ENCODE results near the gene ATP2A2.
"Not testable (repeated sequence)": the region's sequence is repeated elsewhere in the genome, so short reads cannot be mapped to it uniquely, and the experiment has no call there.

The ATP2A2 gene

DNA sequence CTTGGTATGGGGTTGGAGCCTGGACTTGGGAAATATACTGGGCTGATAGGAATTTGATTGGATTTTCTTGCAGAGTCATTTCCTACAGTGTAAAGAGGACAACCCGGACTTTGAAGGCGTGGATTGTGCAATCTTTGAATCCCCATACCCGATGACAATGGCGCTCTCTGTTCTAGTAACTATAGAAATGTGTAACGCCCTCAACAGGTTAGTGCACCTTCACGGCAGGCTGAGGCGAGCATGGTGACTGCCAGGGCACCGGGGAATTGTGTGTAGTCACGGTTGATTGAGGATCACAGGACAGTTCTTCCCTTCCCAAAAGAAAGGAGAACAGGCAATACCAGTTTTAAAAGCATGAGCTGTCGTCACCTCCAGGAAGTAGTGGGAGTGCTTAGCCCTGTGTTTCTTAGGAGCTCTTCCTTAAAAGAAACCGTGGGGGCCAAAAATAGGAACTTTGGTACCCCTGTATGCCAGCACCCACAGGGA lies 64.2 kb downstream of the ATP2A2 start:
- peaks cover 6 to 8% of the 10 kb centered on the region in 2 donors for H3K4me1 Mint-ChIP-seq (ENCODE audit: low read depth in 2 of 2)
- no peaks in the 10 kb centered on the region for H3K27me3 Mint-ChIP-seq
- ATAC-seq (replicated peaks) (no peak), DNase-seq (no peak)
- H3K36me3 Mint-ChIP-seq (ENCODE audit: insufficient read depth): peaks cover 88% of the 10 kb centered on the region
- H3K9me3 Mint-ChIP-seq: no peaks in the 10 kb centered on the region
- H3K27ac Mint-ChIP-seq: peak overlapping the region in 1 of 2 donors; percentile 44
- no peak overlapping the region for H3K4me3 Mint-ChIP-seq

DNA sequence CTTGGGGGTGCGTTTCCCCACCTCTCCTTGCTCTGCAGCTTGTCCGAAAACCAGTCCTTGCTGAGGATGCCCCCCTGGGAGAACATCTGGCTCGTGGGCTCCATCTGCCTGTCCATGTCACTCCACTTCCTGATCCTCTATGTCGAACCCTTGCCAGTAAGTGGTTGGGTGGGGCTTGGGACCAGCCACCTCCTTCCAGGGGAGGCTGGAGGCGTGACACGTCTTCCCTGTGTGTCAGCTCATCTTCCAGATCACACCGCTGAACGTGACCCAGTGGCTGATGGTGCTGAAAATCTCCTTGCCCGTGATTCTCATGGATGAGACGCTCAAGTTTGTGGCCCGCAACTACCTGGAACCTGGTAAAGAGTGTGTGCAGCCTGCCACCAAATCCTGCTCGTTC lies 64.9 kb downstream of the ATP2A2 start:
- Mint-ChIP-seq H3K9me3 (no peaks in the 10 kb centered on the region), H3K27me3 (no peaks in the 10 kb centered on the region), H3K27ac (peak overlapping the region in 1 of 2 donors; percentile 44), H3K4me1 (ENCODE audit: low read depth in 2 of 2) (peaks cover 6 to 8% of the 10 kb centered on the region in 2 donors), H3K36me3 (ENCODE audit: insufficient read depth) (peaks cover 80% of the 10 kb centered on the region), H3K4me3 (no peak overlapping the region)
- ATAC-seq (replicated peaks) (no peak), DNase-seq (no peak)

DNA sequence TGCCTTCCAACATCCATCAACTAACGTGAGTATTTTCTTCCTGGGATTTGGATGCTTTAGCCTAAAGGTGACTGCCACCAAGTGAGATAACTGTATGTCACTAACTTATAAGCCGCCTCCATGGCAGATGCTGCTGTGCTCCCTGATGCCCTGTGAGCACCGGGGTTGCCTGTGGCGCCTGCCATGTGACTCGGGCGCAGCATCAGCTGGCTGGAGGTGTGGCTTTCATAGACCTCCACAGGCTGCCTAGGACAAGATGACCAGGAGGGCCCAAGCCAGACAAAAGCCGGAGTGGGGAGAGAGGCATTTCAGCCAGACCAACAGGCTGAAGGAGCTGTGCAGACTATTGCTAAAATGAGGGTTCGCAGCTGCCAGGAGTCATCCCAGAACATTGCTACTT lies 66.7 kb downstream of the ATP2A2 start:
- H3K36me3 Mint-ChIP-seq (ENCODE audit: insufficient read depth): peaks cover 62% of the 10 kb centered on the region
- peak overlapping the region in 1 of 2 donors; percentile 12 for H3K27ac Mint-ChIP-seq
- ATAC-seq (replicated peaks): no peak
- no peak overlapping the region for H3K4me3 Mint-ChIP-seq
- no peaks in the 10 kb centered on the region for H3K27me3 Mint-ChIP-seq
- DNase-seq: no peak
- peaks cover 6 to 8% of the 10 kb centered on the region in 2 donors for H3K4me1 Mint-ChIP-seq (ENCODE audit: low read depth in 2 of 2)
- no peaks in the 10 kb centered on the region for H3K9me3 Mint-ChIP-seq

DNA sequence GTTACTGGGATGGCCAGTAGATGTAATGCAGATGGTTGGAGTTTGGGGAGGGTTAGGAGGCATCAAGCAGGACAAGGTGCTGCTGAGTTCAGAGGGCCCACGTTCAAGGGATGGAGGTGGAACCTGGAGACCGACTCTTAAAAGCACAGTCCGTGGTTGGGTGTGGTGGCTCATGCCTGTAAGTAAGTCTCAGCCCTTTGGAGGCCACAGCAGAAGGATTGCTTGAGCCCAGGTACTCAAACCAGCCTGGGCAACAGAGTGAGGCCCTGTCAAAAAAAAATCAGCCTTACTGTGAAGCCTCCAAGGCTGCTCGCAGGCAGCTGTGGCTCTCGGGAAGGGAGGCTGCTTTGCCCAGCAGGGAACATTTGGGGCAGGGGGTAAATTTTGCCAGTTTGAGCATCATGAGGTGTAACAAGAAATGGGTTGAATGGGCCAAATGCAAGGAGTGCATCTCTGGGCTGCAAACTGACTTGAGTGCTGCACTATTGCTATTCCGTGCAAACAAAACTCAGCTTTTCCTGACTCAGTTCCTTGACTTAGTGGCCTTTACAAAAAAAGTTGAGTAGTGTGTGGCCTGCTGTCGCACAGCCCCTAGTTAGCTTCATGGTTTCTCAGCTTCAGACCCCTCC lies 67.5 kb downstream of the ATP2A2 start:
- no peaks in the 10 kb centered on the region for H3K9me3 Mint-ChIP-seq
- H3K27ac Mint-ChIP-seq: no peak overlapping the region
- no peak for DNase-seq
- no peaks in the 10 kb centered on the region for H3K27me3 Mint-ChIP-seq
- H3K36me3 Mint-ChIP-seq (ENCODE audit: insufficient read depth): peaks cover 54% of the 10 kb centered on the region
- H3K4me3 Mint-ChIP-seq: no peak overlapping the region
- no peak for ATAC-seq (replicated peaks)
- peaks cover 6 to 8% of the 10 kb centered on the region in 2 donors for H3K4me1 Mint-ChIP-seq (ENCODE audit: low read depth in 2 of 2)

DNA sequence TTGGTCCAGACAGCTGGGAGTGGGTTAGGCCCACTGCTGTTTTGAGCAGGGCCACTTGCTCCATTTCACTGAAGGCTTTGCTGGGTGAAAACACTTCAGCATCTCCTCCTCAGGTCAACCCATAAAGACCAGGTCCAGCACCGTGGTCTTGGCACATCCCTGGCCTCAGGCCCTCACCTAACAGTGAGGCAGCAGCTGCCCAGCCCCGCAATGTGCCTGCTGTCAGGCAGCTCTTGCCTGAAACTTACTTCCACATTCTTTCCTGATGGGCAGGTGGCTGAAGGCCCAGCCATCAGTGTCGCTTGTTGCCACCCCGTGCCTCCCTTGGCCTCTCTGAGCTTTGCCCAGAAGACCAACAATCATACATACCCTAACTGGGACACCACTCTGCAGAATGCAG lies 68.0 kb downstream of the ATP2A2 start:
- H3K4me3 Mint-ChIP-seq: no peak overlapping the region
- no peak for DNase-seq
- H3K27ac Mint-ChIP-seq: peak overlapping the region in 1 of 2 donors; percentile 7
- no peak for ATAC-seq (replicated peaks)
- peaks cover 8 to 10% of the 10 kb centered on the region in 2 donors for H3K4me1 Mint-ChIP-seq (ENCODE audit: low read depth in 2 of 2)
- no peaks in the 10 kb centered on the region for H3K9me3 Mint-ChIP-seq
- H3K36me3 Mint-ChIP-seq (ENCODE audit: insufficient read depth): peaks cover 49% of the 10 kb centered on the region
- H3K27me3 Mint-ChIP-seq: no peaks in the 10 kb centered on the region

DNA sequence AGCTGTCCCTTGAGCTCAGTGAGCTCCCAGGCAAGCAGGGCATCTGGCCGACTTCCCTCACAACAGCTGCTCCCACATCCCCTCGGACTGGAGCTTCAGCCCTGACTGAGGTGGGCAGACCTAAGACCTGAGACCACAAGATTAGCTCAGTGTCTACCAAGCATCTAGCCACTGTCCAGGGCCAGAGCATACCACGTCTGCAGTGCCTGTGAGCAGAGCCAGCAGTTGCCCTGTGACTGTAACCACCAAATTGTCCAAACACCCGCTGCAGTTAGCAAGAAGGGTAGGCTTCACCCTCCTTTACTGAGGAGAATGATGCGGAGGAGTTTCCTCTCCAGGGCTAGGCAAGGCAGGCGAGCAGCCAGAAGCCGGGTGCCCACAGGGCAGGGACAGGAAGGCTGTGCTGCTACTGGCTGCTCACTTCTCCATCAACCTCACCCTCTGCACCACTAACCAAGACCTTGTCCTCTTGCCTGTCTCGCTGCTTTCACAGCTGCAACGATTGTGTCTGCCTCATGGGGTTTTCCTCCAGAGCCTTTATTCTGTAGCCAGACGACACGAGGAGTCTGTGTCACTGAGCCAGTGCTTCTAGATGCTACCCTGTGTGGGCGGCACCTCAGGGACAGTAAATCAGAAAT lies 68.6 kb downstream of the ATP2A2 start:
- Mint-ChIP-seq H3K4me3 (no peak overlapping the region), H3K4me1 (ENCODE audit: low read depth in 2 of 2) (peaks cover 12 to 15% of the 10 kb centered on the region in 2 donors), H3K36me3 (ENCODE audit: insufficient read depth) (peaks cover 44% of the 10 kb centered on the region), H3K9me3 (no peaks in the 10 kb centered on the region), H3K27me3 (no peaks in the 10 kb centered on the region), H3K27ac (peak overlapping the region; percentile 7 to 41)
- ATAC-seq (replicated peaks) (peak; percentile 69), DNase-seq (no peak)

DNA sequence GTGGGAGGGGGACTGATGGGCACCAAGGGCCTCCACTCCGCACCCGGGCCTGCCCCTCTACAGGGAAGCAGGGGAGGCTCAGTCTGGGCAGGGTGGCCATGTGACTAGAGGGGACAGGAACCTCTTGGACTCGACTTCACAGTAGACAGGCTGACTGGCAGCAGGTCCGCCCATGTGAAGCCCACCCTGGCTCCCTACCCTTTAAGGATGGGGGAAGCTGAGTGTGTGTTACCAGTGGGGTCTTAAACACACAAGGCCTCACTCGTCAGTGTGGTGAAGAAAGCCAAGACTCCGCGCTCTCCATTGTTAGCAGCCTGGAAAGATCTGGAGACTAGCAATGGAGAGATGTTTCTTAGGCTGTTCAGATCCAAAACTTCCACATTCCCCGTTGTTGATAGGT lies 70.1 kb downstream of the ATP2A2 start:
- DNase-seq: no peak
- Mint-ChIP-seq H3K4me1 (ENCODE audit: low read depth in 2 of 2) (peaks cover 16 to 19% of the 10 kb centered on the region in 2 donors), H3K4me3 (no peak overlapping the region), H3K27ac (no peak overlapping the region), H3K27me3 (no peaks in the 10 kb centered on the region), H3K36me3 (ENCODE audit: insufficient read depth) (peaks cover 29% of the 10 kb centered on the region), H3K9me3 (no peaks in the 10 kb centered on the region)
- no peak for ATAC-seq (replicated peaks)

DNA sequence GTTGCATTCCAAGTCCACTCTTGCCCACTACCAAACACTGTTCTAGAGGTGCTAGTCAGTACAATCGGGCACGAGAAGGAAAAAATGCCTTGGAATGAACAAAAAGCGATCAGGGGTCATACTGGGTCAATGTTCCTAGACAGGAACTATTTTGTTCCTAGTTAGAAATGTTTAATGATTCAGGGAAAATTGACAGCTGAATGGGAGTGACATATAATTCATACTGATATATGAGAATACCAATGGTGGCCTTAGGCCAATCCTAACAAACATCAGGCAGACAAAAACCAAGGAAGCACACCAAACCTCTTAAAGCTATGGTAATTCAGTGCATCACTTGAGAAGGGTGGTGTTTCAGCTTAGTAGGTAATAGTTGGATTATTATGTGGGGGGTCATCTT lies 71.4 kb downstream of the ATP2A2 start:
- DNase-seq: no peak
- peaks cover 16 to 19% of the 10 kb centered on the region in 2 donors for H3K4me1 Mint-ChIP-seq (ENCODE audit: low read depth in 2 of 2)
- H3K27me3 Mint-ChIP-seq: no peaks in the 10 kb centered on the region
- no peak overlapping the region for H3K27ac Mint-ChIP-seq
- no peak overlapping the region for H3K4me3 Mint-ChIP-seq
- no peaks in the 10 kb centered on the region for H3K9me3 Mint-ChIP-seq
- ATAC-seq (replicated peaks): no peak
- peaks cover 16% of the 10 kb centered on the region for H3K36me3 Mint-ChIP-seq (ENCODE audit: insufficient read depth)

DNA sequence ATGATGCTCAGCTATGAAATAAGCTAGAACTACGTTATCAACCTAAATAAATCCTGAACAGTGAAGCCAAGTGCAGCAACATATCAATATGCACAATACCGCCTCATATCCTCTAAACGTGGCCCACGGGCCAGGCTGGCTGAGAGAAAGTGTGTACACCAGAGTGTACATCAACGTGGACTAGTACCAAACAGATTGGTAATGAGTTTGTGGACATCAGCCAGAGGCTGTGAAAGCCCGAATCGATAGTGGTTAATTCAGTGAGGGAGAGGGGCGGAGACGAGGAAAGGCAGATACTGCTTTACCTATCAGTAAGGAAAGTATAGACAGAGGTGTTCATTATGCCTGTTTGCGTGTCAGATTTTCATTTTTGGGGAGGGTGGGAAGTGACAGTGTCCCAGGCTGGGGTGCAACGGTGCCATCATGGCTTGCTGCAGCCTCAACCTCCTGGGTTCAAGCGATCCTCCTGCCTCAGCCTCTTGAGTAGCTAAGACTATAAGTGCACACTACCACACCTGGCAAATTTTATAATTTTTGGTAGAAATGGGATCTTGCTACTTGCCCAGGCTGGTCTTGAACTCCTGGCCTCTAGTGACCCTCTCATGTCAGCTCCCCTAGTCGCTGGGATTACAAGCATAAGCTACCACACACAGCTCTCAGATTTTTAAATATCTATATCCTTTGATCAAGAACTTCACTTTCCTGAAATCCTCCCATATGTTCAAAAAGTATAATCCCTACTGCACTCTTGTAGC lies 72.3 kb downstream of the ATP2A2 start:
- Mint-ChIP-seq H3K4me1 (ENCODE audit: low read depth in 2 of 2) (peaks cover 13 to 19% of the 10 kb centered on the region in 2 donors), H3K4me3 (no peak overlapping the region), H3K36me3 (ENCODE audit: insufficient read depth) (peaks cover 7% of the 10 kb centered on the region), H3K9me3 (no peaks in the 10 kb centered on the region), H3K27ac (no peak overlapping the region), H3K27me3 (no peaks in the 10 kb centered on the region)
- DNase-seq: no peak
- no peak for ATAC-seq (replicated peaks)

DNA sequence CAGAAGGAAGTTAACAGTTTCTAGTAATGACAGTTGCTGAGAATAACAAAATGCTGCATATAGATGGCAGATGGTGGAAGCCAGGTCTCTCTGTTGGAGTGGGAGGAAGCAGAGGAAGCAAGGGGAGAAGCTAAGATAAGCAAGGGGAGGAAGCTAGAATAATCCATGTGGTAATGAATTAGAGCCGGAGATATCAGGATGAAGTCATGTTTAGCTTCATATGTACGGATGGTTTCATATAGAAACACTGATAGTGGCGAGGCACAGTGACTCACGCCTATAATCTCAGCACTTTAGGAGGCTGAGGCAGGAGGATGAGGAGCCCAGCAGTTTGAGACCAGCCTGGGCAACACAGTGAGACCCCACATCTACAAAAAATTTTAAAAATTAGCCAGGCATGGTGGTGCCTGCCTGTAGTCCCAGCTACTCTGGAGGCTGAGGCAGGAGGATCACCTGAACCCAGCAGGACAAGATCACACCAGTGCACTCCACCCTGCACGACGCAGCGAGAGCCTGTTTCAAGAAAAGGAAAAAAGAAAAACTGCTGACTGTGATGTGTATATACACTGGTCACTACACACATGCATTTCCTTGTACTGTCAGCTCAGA lies 73.2 kb downstream of the ATP2A2 start:
- no peak overlapping the region for H3K4me3 Mint-ChIP-seq
- H3K27me3 Mint-ChIP-seq: no peaks in the 10 kb centered on the region
- DNase-seq (no peak), ATAC-seq (replicated peaks) (no peak)
- H3K27ac Mint-ChIP-seq: peak overlapping the region in 1 of 2 donors; percentile 17
- H3K36me3 Mint-ChIP-seq (ENCODE audit: insufficient read depth): no peaks in the 10 kb centered on the region
- H3K9me3 Mint-ChIP-seq: no peaks in the 10 kb centered on the region
- H3K4me1 Mint-ChIP-seq (ENCODE audit: low read depth in 2 of 2): peaks cover 12 to 19% of the 10 kb centered on the region in 2 donors

DNA sequence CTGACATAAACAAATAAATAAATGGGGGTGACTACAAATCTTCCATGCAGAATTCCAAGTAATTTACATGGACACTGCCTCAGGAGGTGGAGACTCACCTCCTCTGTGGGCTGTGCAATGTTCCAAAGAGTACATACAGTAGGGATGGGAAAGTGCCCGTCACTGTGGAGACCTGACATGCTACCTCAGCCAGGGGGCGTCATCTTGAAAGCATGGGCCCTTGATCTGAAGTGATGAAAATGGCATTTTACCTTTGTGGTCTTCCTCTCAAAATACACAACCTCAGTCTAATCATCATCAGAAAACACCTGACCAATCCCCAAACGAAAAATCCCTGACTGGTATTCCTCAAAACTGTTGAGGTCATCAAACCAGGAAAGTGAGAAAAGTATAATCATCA lies 74.0 kb downstream of the ATP2A2 start:
- Mint-ChIP-seq H3K9me3 (no peaks in the 10 kb centered on the region), H3K4me3 (no peak overlapping the region), H3K4me1 (ENCODE audit: low read depth in 2 of 2) (peaks cover 8 to 14% of the 10 kb centered on the region in 2 donors), H3K27ac (no peak overlapping the region), H3K36me3 (ENCODE audit: insufficient read depth) (no peaks in the 10 kb centered on the region), H3K27me3 (no peaks in the 10 kb centered on the region)
- ATAC-seq (replicated peaks): peak; percentile 55
- no peak for DNase-seq

DNA sequence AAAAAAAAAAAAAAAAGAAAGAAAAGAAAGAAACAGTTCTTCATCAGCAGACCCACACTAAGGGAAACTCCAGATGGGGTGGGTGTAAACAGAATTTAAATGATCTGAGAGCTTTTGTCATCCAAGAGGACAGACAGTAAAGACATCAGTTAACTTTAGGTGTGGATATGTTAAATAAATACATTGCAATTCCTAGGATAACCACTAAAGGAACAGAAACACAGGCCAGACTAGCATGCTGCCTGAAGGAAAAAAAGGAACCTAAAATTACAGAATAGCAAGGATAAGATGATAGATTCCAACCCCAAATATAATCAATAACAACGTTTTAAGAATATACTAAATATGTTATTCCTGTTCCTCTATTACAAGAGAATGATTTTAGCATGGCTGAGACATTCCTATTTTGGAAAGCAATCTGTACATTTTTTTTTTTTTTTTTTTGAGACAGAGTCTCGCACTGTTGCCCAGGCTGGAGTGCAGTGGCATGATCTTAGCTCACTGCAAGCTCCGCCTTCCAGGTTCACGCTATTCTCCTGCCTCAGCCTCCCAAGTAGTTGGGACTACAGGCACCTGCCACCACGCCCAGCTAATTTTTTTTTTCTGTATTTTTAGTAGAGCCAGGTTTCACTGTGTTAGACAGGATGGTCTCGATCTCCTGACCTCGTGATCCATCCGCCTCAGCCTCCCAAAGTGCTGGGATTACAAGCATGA lies 77.5 kb downstream of the ATP2A2 start:
- not testable (repeated sequence) for ATAC-seq (replicated peaks); DNase-seq

DNA sequence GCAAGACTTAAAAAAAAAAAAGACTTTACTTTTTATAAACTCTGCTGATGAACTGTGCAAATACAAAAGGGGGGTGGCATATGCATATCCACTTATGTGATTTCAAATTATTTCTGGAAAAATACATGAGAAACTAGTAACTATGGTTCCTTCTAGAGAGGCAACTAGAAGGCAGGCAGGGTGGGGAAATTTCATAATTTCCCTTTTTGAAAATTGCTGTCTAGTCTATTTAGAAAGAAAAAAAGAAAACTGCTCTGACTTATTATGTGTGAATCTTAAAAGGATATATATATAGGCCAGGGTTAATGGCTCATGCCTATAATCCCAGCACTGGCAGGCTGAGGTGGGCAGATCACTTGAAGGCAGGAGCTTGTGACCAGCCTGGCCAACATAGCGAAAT lies 80.2 kb downstream of the ATP2A2 start:
- ATAC-seq (replicated peaks): no peak
- no peak overlapping the region for H3K27ac Mint-ChIP-seq
- H3K36me3 Mint-ChIP-seq (ENCODE audit: insufficient read depth): no peaks in the 10 kb centered on the region
- no peaks in the 10 kb centered on the region for H3K27me3 Mint-ChIP-seq
- no peak overlapping the region for H3K4me3 Mint-ChIP-seq
- no peak for DNase-seq
- no peaks in the 10 kb centered on the region for H3K9me3 Mint-ChIP-seq
- no peaks in the 10 kb centered on the region for H3K4me1 Mint-ChIP-seq (ENCODE audit: low read depth in 2 of 2)

More for the DNA sequence above, 77.5 kb downstream of the ATP2A2 start:
- H3K4me3 Mint-ChIP-seq; H3K36me3 Mint-ChIP-seq (ENCODE audit: insufficient read depth); H3K9me3 Mint-ChIP-seq; H3K27me3 Mint-ChIP-seq: not testable (repeated sequence)
- Mint-ChIP-seq H3K27ac (peak overlapping the region in 1 of 2 donors; percentile 57), H3K4me1 (ENCODE audit: low read depth in 2 of 2) (peaks cover 8 to 14% of the 10 kb centered on the region in 2 donors)

Measured in effector memory CD8-positive, alpha-beta T cell (primary cell).